ENCODE data around the gene PSMB5. TPM values are rescaled to one million over a fixed set of nuclear protein-coding genes. Genes with fewer than 3 reads are reported as not detected.

PSMB5 gene
- total RNA-seq, 1 experiment from 2014 or later = 224 TPM

DNA sequence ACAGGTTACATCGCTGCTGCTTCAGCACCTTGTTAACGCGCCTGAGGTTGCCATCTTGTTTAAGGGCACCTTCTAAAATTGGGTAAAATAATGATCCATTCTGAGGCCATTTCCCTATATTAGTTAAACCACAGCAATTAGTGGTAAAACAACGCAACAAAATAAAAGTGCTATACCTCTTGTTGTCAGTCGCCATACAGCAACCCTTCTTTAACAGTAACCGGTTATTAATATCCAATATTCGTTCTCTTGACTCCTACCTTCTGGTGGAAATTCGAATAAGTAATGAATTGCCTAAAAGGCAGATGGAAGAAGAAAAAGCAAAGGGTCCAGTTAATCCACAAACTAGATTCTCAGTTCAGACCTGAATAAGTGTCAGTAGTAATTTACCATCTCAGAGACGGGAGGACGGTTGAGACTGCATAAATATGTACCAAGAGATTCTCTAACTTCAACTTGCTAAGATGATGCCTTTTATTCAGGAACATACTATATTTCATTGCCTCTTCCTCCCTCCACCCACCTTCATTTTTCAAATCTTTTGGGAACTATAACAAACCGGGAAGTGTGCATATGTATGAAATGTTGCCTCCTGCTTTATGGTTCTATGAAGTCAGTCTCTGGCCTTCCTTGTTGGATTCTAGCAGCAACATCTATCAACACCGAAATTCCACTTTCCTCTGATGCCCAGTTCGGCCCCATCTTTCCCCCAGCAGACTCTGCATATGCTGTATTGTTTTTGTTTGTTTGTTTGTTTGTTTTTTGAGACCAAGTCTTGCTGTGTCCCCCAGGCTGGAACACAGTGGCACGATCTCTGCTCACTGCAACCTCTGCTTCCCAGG is 824 bp upstream of the PSMB5 start:
- Mint-ChIP-seq H3K4me1 (peaks cover 14% of the 10 kb centered on the region), H3K4me3 (peak overlapping the region; percentile 96), H3K27ac (peak overlapping the region; percentile 100), H3K27me3 (ENCODE audit: low read depth) (no peaks in the 10 kb centered on the region), H3K36me3 (peaks cover 31% of the 10 kb centered on the region), H3K9me3 (no peaks in the 10 kb centered on the region)
- no peak for ATAC-seq
- POLR2A ChIA-PET = interaction anchor here (0.6 kb wide), 2 partner anchors 41 to 271 kb away, joined by 3 read pairs; partner anchors contain the start of gene BCL2L2
- TF ChIP-seq TEAD1 (CRISPR knock-in tag; IDR thresholded peaks at IDR 0.05) (no peak), ZNF219 (CRISPR knock-in tag; IDR thresholded peaks at IDR 0.05; ENCODE audit: borderline replicate concordance) (no peak), SMAD3 (CRISPR knock-in tag; IDR thresholded peaks at IDR 0.05; ENCODE audit: borderline replicate concordance) (no peak), TEAD4 (CRISPR knock-in tag; IDR thresholded peaks at IDR 0.05) (no peak), GRHL2 (CRISPR knock-in tag; IDR thresholded peaks at IDR 0.05; ENCODE audit: insufficient replicate concordance, severe bottlenecking) (no peak), OVOL2 (CRISPR knock-in tag; IDR thresholded peaks at IDR 0.05; ENCODE audit: borderline replicate concordance) (no peak), HMGA2 (CRISPR knock-in tag; IDR thresholded peaks at IDR 0.05) (no peak), ZNF121 (CRISPR knock-in tag; IDR thresholded peaks at IDR 0.05) (no peak)
- TF ChIP-seq, protein P1, sequence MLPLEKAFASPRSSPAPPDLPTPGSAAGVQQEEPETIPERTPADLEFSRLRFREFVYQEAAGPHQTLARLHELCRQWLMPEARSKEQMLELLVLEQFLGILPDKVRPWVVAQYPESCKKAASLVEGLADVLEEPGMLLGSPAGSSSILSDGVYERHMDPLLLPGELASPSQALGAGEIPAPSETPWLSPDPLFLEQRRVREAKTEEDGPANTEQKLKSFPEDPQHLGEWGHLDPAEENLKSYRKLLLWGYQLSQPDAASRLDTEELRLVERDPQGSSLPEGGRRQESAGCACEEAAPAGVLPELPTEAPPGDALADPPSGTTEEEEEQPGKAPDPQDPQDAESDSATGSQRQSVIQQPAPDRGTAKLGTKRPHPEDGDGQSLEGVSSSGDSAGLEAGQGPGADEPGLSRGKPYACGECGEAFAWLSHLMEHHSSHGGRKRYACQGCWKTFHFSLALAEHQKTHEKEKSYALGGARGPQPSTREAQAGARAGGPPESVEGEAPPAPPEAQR (CRISPR knock-in tag; IDR thresholded peaks at IDR 0.05) = no peak
- DNase-seq (ENCODE audit: low spot score) = no peak
- CTCF ChIA-PET = interaction anchor here (0.7 to 1.6 kb wide), 3 partner anchors 33 to 96 kb away, joined by 3 to 5 read pairs (median 4); no protein-coding TSS in a partner anchor

DNA sequence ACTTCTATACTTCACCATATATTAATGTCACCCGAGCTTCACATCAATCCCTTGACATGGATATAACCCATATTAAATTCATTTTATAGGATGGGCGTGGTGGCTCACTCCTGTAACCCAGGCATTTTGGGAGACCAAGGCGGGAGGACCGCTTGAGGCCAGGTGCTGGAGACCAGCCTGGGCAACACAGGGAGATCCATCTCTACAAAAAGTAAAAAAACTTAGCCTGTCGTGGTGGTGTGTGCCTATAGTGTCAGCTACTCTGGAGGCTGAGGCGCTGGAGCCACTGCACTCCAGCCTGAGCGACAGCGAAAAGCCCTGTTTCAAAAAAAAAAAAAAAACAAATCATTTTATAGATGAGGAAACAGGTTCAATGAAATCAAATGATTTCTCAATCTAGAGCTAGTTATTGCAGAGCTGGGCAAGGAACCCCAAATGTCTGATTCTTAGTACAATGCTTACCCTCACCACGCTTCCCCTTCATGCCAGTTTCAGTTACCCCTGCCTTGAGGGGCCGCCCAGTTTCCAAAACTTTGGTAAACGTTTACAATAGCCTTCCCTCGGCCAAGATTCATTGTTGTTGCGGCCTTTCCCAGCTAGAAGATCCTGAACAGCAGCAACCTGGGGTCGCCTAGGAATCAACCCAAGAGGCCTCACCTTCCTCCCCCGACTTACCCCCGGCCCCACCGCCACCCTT is 751 bp downstream of the PSMB5 start:
- DNase-seq (ENCODE audit: low spot score) (no peak), ATAC-seq (no peak)
- Mint-ChIP-seq H3K27me3 (ENCODE audit: low read depth) (no peaks in the 10 kb centered on the region), H3K4me3 (peak overlapping the region; percentile 96), H3K36me3 (peaks cover 40% of the 10 kb centered on the region), H3K9me3 (no peaks in the 10 kb centered on the region), H3K27ac (peak overlapping the region; percentile 100), H3K4me1 (peaks cover 18% of the 10 kb centered on the region)
- CTCF ChIA-PET = interaction anchor here (0.5 to 1.4 kb wide), 5 partner anchors 18 to 215 kb away, joined by 3 to 9 read pairs (median 4); no protein-coding TSS in a partner anchor
- POLR2A ChIA-PET = interaction anchor here (1.4 to 2.0 kb wide), 2 partner anchors 24 to 52 kb away, joined by 3 to 4 read pairs; partner anchors contain the start of gene AJUBA
- TF ChIP-seq FOXP1 (CRISPR knock-in tag; IDR thresholded peaks at IDR 0.05; ENCODE audit: borderline replicate concordance) (no peak), CREB1 (CRISPR knock-in tag; IDR thresholded peaks at IDR 0.05) (no peak), STAT6 (CRISPR knock-in tag; conservative IDR thresholded peaks at IDR 0.05; ENCODE audit: low read depth) (no peak), ZNF138 (CRISPR knock-in tag; conservative IDR thresholded peaks at IDR 0.05) (no peak), TEAD1 (CRISPR knock-in tag; IDR thresholded peaks at IDR 0.05) (no peak), ZMAT4 (CRISPR knock-in tag; IDR thresholded peaks at IDR 0.05) (no peak), ZNF416 (CRISPR knock-in tag; IDR thresholded peaks at IDR 0.05) (no peak), JUN (CRISPR knock-in tag; IDR thresholded peaks at IDR 0.05) (no peak; the same call in 1 of the 2 replicates), NR3C1 (CRISPR knock-in tag; conservative IDR thresholded peaks at IDR 0.05; ENCODE audit: low read depth) (no peak), ZNF671 (CRISPR knock-in tag; IDR thresholded peaks at IDR 0.05) (no peak)
- TF ChIP-seq, protein P2, sequence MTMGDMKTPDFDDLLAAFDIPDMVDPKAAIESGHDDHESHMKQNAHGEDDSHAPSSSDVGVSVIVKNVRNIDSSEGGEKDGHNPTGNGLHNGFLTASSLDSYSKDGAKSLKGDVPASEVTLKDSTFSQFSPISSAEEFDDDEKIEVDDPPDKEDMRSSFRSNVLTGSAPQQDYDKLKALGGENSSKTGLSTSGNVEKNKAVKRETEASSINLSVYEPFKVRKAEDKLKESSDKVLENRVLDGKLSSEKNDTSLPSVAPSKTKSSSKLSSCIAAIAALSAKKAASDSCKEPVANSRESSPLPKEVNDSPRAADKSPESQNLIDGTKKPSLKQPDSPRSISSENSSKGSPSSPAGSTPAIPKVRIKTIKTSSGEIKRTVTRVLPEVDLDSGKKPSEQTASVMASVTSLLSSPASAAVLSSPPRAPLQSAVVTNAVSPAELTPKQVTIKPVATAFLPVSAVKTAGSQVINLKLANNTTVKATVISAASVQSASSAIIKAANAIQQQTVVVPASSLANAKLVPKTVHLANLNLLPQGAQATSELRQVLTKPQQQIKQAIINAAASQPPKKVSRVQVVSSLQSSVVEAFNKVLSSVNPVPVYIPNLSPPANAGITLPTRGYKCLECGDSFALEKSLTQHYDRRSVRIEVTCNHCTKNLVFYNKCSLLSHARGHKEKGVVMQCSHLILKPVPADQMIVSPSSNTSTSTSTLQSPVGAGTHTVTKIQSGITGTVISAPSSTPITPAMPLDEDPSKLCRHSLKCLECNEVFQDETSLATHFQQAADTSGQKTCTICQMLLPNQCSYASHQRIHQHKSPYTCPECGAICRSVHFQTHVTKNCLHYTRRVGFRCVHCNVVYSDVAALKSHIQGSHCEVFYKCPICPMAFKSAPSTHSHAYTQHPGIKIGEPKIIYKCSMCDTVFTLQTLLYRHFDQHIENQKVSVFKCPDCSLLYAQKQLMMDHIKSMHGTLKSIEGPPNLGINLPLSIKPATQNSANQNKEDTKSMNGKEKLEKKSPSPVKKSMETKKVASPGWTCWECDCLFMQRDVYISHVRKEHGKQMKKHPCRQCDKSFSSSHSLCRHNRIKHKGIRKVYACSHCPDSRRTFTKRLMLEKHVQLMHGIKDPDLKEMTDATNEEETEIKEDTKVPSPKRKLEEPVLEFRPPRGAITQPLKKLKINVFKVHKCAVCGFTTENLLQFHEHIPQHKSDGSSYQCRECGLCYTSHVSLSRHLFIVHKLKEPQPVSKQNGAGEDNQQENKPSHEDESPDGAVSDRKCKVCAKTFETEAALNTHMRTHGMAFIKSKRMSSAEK (CRISPR knock-in tag; IDR thresholded peaks at IDR 0.05; ENCODE audit: borderline replicate concordance) = no peak
- TF ChIP-seq, protein P3, sequence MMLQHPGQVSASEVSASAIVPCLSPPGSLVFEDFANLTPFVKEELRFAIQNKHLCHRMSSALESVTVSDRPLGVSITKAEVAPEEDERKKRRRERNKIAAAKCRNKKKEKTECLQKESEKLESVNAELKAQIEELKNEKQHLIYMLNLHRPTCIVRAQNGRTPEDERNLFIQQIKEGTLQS (CRISPR knock-in tag; conservative IDR thresholded peaks at IDR 0.05) = no peak
